ENCODE data around the gene RPS19BP1.
"Not testable (repeated sequence)": the region's sequence is repeated elsewhere in the genome, so short reads cannot be mapped to it uniquely, and the experiment has no call there.

The RPS19BP1 gene

DNA sequence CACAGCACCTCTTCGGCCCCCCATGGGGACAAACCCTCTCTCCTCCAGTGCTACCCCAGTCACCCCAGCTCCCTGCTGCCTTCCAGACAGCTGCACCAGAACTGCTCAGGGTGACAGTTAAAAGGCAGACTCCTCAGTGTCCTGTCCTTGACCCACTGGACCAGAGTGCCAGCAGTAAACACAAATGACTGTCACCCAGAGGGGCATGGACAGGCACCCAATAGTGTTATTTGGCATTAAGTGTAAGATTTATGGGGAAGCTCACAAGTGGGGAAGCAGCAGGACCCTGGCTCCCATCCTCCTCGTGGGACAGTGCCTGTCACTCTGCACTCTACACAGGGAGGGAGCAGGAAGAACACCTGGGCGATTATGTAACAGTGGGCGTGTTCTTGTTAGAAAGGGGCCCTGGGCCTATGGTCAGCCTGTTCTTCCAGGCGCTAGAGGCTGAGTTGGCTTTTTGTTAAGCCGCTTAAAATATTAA lies 5.0 kb downstream of the RPS19BP1 start:
- no peak for DNase-seq

GRCh38 chr22:39526736-39527171 lies 5.8 kb downstream of the RPS19BP1 start:
- DNase-seq = no peak

DNA sequence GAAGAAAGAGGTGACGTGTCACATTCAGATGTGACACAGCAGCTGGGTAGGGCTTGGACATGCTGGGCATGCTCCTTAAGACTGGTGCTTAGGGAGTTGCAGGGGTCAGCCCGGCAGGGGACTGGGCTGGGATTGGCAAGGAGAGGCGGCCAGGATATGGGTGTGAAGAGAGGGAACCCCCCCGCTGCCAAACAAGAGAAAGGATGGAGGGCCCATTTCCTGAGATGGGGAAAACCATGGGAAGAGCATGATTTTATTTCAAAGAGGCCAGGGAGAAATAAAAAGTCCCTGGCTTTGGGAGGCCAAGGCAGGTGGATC lies 6.9 kb downstream of the RPS19BP1 start:
- no peak for DNase-seq

DNA sequence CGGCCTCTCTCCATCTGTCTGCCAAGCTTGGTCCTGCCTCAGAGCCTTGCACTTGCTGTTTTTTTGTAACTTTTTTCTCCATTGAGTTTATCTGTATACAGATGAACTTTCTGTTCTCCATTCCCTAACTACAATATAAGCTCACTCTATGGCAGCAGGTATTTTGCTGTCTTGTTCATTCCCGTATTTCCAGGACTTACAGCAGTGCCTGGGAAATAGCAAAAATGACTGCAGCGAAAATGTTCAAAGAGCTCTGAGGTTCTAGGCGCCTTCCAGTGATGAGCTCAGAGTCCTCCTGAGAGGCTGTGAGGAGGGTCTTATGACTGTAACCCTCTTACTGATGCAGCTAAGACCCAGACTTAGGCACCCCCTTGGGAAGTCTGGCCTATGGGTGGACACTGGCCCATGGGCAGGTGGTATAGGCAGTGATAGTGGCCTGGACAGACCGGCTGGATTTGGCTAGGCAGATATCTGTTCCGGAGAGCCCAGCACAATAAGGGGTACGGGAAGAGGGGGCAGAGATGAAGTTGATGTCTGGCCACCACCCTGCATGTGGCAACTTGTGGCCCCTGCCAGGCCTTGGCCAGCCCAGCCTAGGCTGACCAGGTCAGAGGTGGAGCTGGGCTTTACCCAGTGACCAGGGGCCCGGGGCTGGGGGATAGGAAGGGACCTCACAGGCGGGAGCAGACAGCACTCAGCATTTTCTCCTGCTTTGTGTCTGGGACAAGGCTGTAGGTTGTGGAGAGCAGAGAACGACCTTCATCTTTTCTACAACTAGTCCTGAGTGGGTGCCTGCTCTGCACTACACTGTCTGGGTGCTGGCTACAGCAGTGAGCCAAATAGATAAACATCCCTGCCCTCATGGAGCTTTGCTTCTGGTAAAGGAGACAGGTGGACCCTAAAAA lies 7.5 kb downstream of the RPS19BP1 start:
- no peak for DNase-seq

GRCh38 chr22:39524089-39524752 lies 8.3 kb downstream of the RPS19BP1 start:
- no peak for DNase-seq

DNA sequence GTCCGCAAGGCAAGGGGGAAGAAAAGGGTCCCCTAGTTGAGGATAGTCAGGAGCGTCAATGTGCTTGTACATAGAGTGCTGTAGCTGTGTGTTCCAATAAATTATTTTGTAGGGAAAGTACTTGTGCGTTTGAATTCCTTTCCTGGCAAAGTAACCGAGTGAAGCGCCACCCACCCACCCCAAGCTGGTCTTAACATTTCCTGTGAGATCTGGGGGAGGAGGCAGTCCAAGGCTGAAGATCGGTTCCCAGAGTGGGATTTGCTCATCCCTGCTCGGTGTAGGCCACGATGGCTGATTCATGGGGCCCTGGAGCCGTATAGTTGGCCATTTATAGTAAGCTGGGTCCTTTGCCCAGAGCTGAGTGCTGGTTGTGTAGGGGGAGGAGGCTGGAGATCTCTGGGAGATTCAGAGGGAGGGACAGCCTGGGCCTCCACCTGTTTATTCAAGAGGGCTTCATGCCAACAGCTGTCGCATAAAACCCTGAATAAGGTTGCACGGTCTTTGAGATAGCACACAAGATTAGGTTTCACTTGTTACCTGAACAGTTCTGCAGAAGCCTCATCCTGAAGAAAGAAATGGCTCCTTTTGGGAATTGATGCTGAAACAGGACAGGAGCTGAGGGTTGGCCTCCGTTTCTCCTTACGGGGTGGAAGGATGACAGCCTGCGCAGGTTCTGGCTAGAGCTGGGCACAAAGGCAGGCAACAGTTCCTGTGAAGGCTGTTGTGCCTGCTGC lies 9.8 kb downstream of the RPS19BP1 start:
- DNase-seq = no peak

DNA sequence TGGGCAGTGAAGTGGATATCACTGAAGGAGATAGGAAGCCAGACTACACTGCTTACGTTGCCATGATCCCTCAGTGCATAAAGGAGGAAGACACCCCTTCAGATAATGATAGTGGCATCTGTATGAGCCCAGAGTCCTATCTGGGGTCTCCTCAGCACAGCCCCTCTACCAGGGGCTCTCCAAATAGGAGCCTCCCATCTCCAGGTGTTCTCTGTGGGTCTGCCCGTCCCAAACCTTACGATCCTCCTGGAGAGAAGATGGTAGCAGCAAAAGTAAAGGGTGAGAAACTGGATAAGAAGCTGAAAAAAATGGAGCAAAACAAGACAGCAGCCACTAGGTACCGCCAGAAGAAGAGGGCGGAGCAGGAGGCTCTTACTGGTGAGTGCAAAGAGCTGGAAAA lies 10.5 kb downstream of the RPS19BP1 start:
- not testable (repeated sequence) for DNase-seq

- not testable (repeated sequence) for DNase-seq
Observed at GRCh38 chr22:39521106-39521885, 11.3 kb downstream of the RPS19BP1 start.

GRCh38 chr22:39520226-39521105 lies 12.1 kb downstream of the RPS19BP1 start, which contains the start of gene ATF4:
Gene ATF4, plus strand, starts transcription at chr22:39520562. Its CDS starts 884 bp downstream, at chr22:39521446.
- DNase-seq = peak; percentile 91

DNA sequence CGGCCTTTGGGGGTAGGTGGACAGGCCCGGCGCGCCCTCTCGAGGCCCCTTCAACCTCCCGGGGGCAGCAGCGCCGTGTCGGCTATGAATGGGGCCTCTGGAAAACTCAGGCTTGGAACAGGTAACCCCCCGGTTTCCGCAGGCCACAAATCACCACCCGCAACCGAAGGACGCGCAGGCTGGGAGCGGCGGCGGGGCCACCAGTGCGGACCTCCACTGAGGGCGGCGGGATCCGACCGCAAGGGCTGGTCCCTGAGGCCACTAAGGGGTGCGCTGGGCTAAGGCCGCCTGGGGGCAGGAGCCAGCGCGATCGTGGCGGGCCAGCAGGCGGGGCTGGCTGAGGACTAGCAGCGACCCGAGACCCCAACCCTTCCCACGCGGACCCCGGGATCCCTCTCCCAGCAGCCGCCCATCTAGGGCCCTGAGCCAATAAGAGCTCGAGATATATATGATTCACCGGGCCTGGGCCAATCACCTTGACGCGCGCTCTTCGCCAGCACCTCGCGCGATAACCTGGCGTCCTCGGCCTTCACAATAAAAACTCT lies 12.8 kb downstream of the RPS19BP1 start:
- DNase-seq = peak; percentile 97

DNA sequence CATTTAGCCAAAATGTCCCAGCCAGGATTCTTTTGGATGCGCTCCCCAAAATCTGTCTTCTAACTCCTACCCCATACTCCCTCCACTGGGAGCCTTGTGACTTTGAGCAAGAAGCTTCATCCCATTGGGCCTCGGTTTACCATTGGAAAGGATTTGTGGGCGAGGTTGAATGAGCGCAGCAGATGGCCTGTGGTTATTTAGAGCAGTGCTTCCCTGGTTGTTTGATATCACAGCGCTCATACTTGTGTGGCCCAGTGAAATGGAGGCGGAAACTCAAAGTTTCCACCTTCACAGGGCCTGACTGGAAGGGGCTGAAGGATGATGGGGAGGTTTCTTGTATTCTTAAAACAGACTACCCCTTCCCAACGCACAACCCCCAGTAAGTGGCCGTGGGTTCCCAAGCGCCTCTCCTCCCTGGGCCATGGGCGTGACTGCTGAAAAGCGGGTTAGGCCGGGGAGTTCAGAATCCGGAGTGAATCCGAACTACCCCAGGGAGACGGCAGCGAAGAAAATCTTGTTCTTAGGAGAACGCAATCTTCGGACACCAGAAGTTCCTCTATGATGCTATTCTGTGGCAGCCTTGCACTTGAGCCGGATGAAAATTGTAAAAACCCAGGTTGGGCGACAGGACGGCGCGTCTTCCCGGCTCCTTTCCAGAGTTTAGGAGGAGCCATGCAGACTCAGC lies 13.4 kb downstream of the RPS19BP1 start:
- DNase-seq = peak; percentile 39

GRCh38 chr22:39518144-39518786 lies 14.3 kb downstream of the RPS19BP1 start:
- DNase-seq = no peak

GRCh38 chr22:39517470-39517869 lies 15.1 kb downstream of the RPS19BP1 start:
- no peak for DNase-seq

DNA sequence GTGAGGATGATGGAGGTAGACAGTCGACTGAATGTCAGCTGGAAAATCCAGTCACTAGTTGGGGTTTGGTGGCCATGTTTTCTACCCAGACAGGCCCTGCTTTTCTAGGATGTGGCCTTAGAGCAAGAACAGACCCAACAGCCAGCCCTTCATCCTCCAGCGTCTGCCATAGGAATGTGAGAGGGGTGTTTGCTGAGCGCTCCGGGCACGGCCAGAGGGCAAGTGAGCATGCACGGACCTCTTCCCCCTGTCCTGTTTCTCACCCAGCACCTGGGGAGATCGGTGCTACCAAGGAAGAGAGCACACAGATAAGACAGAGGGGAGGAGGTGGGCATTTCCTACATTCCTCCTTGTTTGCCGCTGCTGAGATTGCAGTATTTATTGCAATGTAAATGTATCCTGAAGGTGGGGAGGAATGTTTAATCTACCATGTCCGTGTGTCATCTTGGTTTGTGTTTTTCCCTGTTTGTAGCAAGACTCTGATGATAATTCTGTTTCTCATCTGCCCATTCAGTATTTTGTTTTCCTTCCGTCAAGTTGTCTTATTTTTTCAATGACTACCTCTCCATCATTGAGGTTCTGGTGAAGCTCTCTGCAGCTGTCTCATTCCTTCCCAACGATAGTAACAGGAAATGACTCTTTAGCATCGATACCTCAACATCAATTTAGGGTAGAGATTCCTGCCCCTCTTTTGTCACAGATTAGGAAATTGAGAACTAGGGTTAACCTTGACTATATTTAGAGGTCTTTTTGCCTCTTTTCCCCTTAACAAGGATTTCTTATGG lies 17.1 kb downstream of the RPS19BP1 start:
- DNase-seq = no peak

DNA sequence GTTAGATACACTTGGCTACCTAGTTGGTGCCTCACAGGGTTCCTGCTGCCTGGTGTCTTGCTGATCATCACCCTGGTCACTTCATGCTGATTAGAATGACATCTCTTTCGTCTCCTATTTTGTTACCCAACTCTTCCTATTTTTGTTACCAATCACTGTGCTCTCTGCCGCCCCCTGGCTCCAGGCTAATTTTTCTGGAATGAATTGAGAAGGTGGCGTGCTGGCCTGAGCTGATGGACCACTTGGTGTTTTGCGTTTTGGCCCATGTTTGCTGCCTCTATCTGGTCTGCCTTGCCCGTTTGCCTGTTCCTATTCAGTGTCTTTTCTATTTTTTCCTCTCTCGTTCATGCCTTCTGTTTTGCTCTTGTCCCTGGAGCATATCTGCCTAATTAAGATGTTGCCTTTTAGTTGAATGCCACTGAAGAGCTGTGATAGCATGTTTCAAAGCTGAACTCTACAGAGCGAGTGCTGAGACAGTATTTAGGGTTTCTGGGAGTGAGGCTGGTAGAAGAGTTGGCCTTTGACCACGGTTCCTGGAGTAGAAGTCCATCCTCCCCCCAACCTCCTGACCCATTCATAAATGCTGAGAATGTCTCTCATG lies 18.1 kb downstream of the RPS19BP1 start:
- DNase-seq = peak; percentile 57

GRCh38 chr22:39513791-39514190 lies 18.8 kb downstream of the RPS19BP1 start:
- no peak for DNase-seq

DNA sequence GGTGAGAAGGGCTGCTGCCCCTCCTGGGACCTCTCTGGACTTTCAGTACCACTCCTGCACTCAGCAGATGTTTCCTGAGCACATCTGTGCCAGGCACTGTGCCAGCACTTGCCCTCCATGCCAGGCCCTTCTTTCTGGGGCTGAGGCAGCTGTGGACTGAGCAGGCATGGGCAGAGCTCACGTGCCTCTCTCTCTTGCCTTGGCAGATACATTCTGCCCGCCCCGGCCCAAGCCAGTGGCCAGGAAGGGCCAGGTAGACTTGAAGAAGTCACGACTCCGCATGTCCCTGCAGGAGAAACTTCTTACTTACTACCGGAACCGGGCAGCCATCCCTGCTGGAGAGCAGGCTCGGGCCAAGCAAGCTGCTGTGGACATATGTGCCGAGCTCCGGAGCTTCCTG lies 20.5 kb downstream of the RPS19BP1 start:
- DNase-seq = no peak

- DNase-seq = no peak
Observed at GRCh38 chr22:39511226-39511625, 21.3 kb downstream of the RPS19BP1 start.

Data from activated naive CD4-positive, alpha-beta T cell treated with anti-CD3 and anti-CD28 coated beads, Interleukin-2, amount 50 U/mL, for 16 hours (primary cell).